Measurements from ENCODE around the gene PCARE.

Gene PCARE

GRCh38 chr2:29079887-29080286 is 5.6 kb upstream of the PCARE start:
- no peak for TF ChIP-seq YY1 (IDR thresholded peaks at IDR 0.05; ENCODE audit: low read depth)
- TF ChIP-seq FOXM1 (IDR thresholded peaks at IDR 0.05; ENCODE audit: borderline replicate concordance, low read depth) = no peak
- TF ChIP-seq CREB1 (IDR thresholded peaks at IDR 0.05; ENCODE audit: low read depth) = no peak
- TF ChIP-seq MAX (IDR thresholded peaks at IDR 0.05) = no peak
- TF ChIP-seq NFIC (IDR thresholded peaks at IDR 0.05) = no peak
- TF ChIP-seq CEBPB (IDR thresholded peaks at IDR 0.05) = no peak
- no peak for TF ChIP-seq TAF1 (IDR thresholded peaks at IDR 0.05; ENCODE audit: low read depth)
- TF ChIP-seq ZBTB7A (IDR thresholded peaks at IDR 0.05; ENCODE audit: low read depth) = no peak
- TF ChIP-seq EGR1 (IDR thresholded peaks at IDR 0.05) = no peak
- TF ChIP-seq RAD21 (IDR thresholded peaks at IDR 0.05; ENCODE audit: low read depth) = no peak
- TF ChIP-seq TEAD4 (IDR thresholded peaks at IDR 0.05) = no peak
- TF ChIP-seq EP300 (IDR thresholded peaks at IDR 0.05; ENCODE audit: borderline replicate concordance) = no peak
- TF ChIP-seq REST (IDR thresholded peaks at IDR 0.05; ENCODE audit: low read depth) = no peak
- TF ChIP-seq USF1 (IDR thresholded peaks at IDR 0.05) = no peak
- no peak for TF ChIP-seq TCF12 (IDR thresholded peaks at IDR 0.05; ENCODE audit: low read depth)

- TF ChIP-seq RAD21 (IDR thresholded peaks at IDR 0.05; ENCODE audit: low read depth) = no peak
- no peak for TF ChIP-seq ZBTB7A (IDR thresholded peaks at IDR 0.05; ENCODE audit: low read depth)
- TF ChIP-seq CREB1 (IDR thresholded peaks at IDR 0.05; ENCODE audit: low read depth) = no peak
- no peak for TF ChIP-seq FOXM1 (IDR thresholded peaks at IDR 0.05; ENCODE audit: borderline replicate concordance, low read depth)
- TF ChIP-seq NFIC (IDR thresholded peaks at IDR 0.05) = no peak
- TF ChIP-seq USF1 (IDR thresholded peaks at IDR 0.05) = no peak
- TF ChIP-seq YY1 (IDR thresholded peaks at IDR 0.05; ENCODE audit: low read depth) = no peak
- no peak for TF ChIP-seq EGR1 (IDR thresholded peaks at IDR 0.05)
Measured at GRCh38 chr2:29075894-29076705, 1.8 kb upstream of the PCARE start.

- TF ChIP-seq USF1 (IDR thresholded peaks at IDR 0.05) = no peak
- TF ChIP-seq RAD21 (IDR thresholded peaks at IDR 0.05; ENCODE audit: low read depth) = no peak
- no peak for TF ChIP-seq YY1 (IDR thresholded peaks at IDR 0.05; ENCODE audit: low read depth)
- TF ChIP-seq ZBTB7A (IDR thresholded peaks at IDR 0.05; ENCODE audit: low read depth) = no peak
- TF ChIP-seq MAX (IDR thresholded peaks at IDR 0.05) = no peak
- no peak for TF ChIP-seq CEBPB (IDR thresholded peaks at IDR 0.05)
- TF ChIP-seq CREB1 (IDR thresholded peaks at IDR 0.05; ENCODE audit: low read depth) = no peak
- TF ChIP-seq TCF12 (IDR thresholded peaks at IDR 0.05; ENCODE audit: low read depth) = no peak
Measured at GRCh38 chr2:29073933-29074332, 390 bp downstream of the PCARE start.

- TF ChIP-seq NFIC (IDR thresholded peaks at IDR 0.05) (no peak), YY1 (IDR thresholded peaks at IDR 0.05; ENCODE audit: low read depth) (no peak), TEAD4 (IDR thresholded peaks at IDR 0.05) (no peak), USF1 (IDR thresholded peaks at IDR 0.05) (no peak), EGR1 (IDR thresholded peaks at IDR 0.05) (no peak)
Measured at GRCh38 chr2:29072971-29073725, 1.2 kb downstream of the PCARE start.

GRCh38 chr2:29072251-29072650 is 2.1 kb downstream of the PCARE start:
- no peak for TF ChIP-seq MAX (IDR thresholded peaks at IDR 0.05)
- TF ChIP-seq NFIC (IDR thresholded peaks at IDR 0.05) = no peak

Measured in Ishikawa (cell line).